HFFc6 (cell line): ENCODE data around the gene KAT2B. TPM values are rescaled to one million over a fixed set of nuclear protein-coding genes. Genes with fewer than 3 reads are reported as not detected.

Experiments
- DNase-seq: peaks from one replicate; pipeline ENCODE4 v3.0.0-alpha.2; 2018
- H3K27ac Mint-ChIP-seq: 2 replicates; pipeline ENCODE4 v1.8.0; 2020; ENCODE audit warnings: mild to moderate bottlenecking, mixed read lengths
- H3K27me3 Mint-ChIP-seq: 2 replicates; pipeline ENCODE4 v1.8.0; 2021; ENCODE audit warnings: mild to moderate bottlenecking, moderate library complexity, mixed read lengths; ENCODE audit not compliant: insufficient read depth
- H3K36me3 Mint-ChIP-seq: 2 replicates; pipeline ENCODE4 v1.8.0; 2021; ENCODE audit warnings: low read depth, mixed read lengths
- H3K4me1 Mint-ChIP-seq: 2 replicates; pipeline ENCODE4 v1.8.0; 2020; ENCODE audit warnings: low read depth, mixed read lengths
- H3K4me3 Mint-ChIP-seq: 2 replicates; pipeline ENCODE4 v1.8.0; 2020; ENCODE audit warnings: mild to moderate bottlenecking, moderate library complexity, mixed read lengths
- H3K9me3 Mint-ChIP-seq: 2 replicates; pipeline ENCODE4 v1.8.0; 2020; ENCODE audit warnings: mild to moderate bottlenecking, mixed read lengths
- total RNA-seq, 6 experiments: library from RNA; stranded (reverse); fragmentation: NEBNext Ultra II Directional; extraction: Animal tissue kit (Norgen Biotek cat#: 25700); gene quantifications; 2 replicates in 1 of 6; 3 replicates in 5 of 6; pipeline ENCODE4 v1.2.3, GENCODE V29; 2021
- TF ChIP-seq, protein P1 (sequence below): fragments of 200-600 bp; sonication (generic); IDR thresholded peaks from 2 replicates; pipeline ENCODE4 v1.5.0; 2021; ENCODE audit warnings: antibody characterized with exemption, mild to moderate bottlenecking

The KAT2B gene
- total RNA-seq, 6 experiments from 2014 or later, result 8.3 to 17.3 (median 12.5) TPM

DNA sequence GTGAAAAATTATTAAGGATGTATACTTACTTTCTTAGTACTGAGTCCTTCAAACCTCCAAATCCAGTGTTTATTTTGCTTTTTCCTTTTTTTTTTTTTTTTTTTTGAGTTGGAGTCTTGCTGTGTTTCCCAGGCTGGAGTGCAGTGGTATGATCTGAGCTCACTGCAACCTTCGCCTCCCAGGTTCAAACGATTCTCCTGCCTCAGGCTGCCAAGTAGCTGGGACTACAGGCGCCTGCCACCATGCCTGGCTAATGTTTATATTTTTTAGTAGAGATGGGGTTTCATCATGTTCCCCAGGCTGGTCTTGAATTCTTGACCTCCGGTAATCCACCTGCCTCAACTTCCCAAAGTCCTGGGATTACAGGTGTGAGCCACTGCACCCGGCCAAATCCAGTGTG is 67.5 kb downstream of the KAT2B start:
- DNase-seq, result no peak
- H3K4me1 Mint-ChIP-seq, result no peaks in the 10 kb centered on the region
- no peaks in the 10 kb centered on the region for H3K36me3 Mint-ChIP-seq
- H3K4me3 Mint-ChIP-seq, result no peak overlapping the region
- TF ChIP-seq, protein P1, sequence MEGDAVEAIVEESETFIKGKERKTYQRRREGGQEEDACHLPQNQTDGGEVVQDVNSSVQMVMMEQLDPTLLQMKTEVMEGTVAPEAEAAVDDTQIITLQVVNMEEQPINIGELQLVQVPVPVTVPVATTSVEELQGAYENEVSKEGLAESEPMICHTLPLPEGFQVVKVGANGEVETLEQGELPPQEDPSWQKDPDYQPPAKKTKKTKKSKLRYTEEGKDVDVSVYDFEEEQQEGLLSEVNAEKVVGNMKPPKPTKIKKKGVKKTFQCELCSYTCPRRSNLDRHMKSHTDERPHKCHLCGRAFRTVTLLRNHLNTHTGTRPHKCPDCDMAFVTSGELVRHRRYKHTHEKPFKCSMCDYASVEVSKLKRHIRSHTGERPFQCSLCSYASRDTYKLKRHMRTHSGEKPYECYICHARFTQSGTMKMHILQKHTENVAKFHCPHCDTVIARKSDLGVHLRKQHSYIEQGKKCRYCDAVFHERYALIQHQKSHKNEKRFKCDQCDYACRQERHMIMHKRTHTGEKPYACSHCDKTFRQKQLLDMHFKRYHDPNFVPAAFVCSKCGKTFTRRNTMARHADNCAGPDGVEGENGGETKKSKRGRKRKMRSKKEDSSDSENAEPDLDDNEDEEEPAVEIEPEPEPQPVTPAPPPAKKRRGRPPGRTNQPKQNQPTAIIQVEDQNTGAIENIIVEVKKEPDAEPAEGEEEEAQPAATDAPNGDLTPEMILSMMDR, result no peak
- no peak overlapping the region for H3K27ac Mint-ChIP-seq
- H3K9me3 Mint-ChIP-seq, result no peaks in the 10 kb centered on the region
- H3K27me3 Mint-ChIP-seq, result no peaks in the 10 kb centered on the region

DNA sequence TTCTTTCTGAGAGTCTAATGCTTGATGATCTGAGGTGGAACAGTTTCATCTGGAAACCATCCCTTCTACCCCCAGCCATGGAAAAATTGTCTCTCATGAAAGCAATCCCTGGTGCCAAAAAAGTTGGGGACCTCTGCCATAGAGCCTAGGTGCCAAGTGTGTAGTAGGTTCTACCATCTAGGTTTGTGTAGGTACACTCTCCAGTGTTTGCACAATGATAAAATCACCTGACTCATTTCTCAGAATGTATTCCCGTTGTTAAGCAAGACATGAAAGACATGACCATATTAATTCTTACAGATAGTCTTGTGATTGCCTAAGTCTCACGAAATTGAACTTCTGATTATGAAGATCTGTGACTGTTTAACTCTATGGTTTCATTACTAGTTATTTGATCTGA is 68.6 kb downstream of the KAT2B start:
- Mint-ChIP-seq H3K27me3 (no peaks in the 10 kb centered on the region), H3K9me3 (no peaks in the 10 kb centered on the region), H3K27ac (no peak overlapping the region), H3K4me3 (no peak overlapping the region), H3K4me1 (no peaks in the 10 kb centered on the region), H3K36me3 (no peaks in the 10 kb centered on the region)
- TF ChIP-seq, protein P1, result no peak
- no peak for DNase-seq

DNA sequence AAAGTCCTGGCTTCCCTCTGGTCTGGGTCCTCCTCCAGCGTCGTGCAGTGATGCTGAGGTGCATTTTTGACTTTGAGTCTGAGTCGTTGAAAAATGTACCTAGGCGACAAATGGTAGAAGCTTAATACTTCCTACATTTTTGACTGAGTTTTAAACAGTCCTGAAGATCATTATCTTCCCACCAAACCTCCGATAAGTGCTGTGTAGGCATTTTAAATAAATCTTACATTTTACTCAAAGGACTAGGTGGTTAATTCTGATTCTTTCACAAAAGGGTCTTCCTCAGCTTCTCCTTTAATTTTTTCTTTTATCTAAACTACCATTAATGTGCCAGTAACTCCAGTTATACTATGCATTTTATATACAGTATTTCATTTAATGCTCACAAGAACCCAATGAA is 70.6 kb downstream of the KAT2B start:
- no peaks in the 10 kb centered on the region for H3K4me1 Mint-ChIP-seq
- H3K4me3 Mint-ChIP-seq, result no peak overlapping the region
- H3K9me3 Mint-ChIP-seq, result no peaks in the 10 kb centered on the region
- no peaks in the 10 kb centered on the region for H3K27me3 Mint-ChIP-seq
- TF ChIP-seq, protein P1, result no peak
- no peak for DNase-seq
- no peaks in the 10 kb centered on the region for H3K36me3 Mint-ChIP-seq
- no peak overlapping the region for H3K27ac Mint-ChIP-seq

DNA sequence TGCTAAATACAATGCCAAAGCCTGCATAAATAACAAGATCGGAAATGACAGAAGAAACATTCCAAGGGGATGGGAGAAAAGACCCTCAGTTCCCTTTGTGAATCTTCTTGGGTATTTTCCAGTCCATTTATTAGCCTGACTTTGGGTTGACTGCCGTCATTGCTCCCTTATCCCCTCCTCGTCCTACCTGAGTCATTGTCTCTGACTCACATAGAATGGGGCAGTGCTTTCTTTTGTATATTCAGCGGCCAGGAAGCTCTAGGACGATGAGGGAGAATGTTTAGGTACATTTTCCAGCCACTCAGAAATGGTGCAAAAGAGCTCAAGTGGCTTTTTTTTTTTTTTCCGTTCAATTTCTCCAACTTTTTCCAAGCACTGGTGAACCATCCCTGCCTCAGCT is 71.6 kb downstream of the KAT2B start:
- Mint-ChIP-seq H3K36me3 (no peaks in the 10 kb centered on the region), H3K4me3 (no peak overlapping the region), H3K9me3 (no peaks in the 10 kb centered on the region), H3K27me3 (no peaks in the 10 kb centered on the region), H3K4me1 (no peaks in the 10 kb centered on the region), H3K27ac (no peak overlapping the region)
- no peak for DNase-seq
- TF ChIP-seq, protein P1, result no peak

DNA sequence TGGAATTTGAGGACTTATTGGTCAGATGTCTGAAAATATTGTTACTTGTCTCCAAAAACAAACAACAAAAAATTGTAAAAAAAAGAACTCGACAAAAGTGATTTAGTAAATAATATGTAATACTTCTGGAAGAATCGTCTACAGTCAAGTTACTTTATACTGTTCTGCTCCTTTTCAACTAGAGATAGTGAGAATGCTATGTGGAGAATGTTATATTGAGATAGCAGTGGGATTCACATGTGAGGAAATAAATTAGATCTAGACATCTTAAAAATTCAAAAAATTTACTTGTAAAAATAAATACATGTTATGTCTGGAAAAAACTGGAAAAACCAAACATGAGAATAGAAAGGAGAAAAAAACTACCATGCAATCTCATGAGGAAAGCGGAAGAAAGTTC is 80.8 kb downstream of the KAT2B start:
- H3K9me3 Mint-ChIP-seq, result no peaks in the 10 kb centered on the region
- no peak overlapping the region for H3K27ac Mint-ChIP-seq
- no peaks in the 10 kb centered on the region for H3K36me3 Mint-ChIP-seq
- H3K27me3 Mint-ChIP-seq, result no peaks in the 10 kb centered on the region
- H3K4me3 Mint-ChIP-seq, result no peak overlapping the region
- H3K4me1 Mint-ChIP-seq, result no peaks in the 10 kb centered on the region
- DNase-seq, result no peak
- TF ChIP-seq, protein P1, result no peak

DNA sequence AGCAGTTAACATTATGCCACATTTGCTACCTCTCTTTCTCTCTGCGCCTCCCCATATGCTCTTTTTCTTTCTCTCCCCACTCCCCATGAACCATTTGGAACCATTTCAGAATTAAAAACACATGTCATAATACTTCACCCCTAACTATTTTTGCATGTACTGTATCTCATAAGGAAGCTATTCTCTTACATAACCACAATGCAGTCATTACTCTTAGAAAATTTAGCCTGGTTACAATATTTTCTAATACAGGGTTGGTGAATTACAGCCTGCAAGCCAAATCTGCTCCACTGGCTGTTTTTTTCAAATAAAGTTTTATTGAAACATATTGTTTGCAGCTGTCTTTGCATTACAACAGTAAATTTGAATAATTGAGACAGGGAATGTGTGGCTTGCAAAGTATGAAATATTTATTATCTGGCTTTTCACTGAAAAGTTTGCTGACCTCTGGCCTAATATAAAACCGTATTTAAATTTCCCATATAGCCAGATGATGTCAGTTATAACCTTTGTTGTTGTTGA is 82.9 kb downstream of the KAT2B start:
- no peaks in the 10 kb centered on the region for H3K9me3 Mint-ChIP-seq

More for the DNA sequence above, 82.9 kb downstream of the KAT2B start:
- Mint-ChIP-seq H3K27ac (no peak overlapping the region), H3K4me1 (no peaks in the 10 kb centered on the region), H3K36me3 (no peaks in the 10 kb centered on the region), H3K27me3 (no peaks in the 10 kb centered on the region), H3K4me3 (no peak overlapping the region)
- TF ChIP-seq, protein P1, result no peak
- no peak for DNase-seq
